Measurements from ENCODE around the gene DNM2. TPM values are rescaled to one million over a fixed set of nuclear protein-coding genes. Genes with fewer than 3 reads are reported as not detected.

Gene DNM2
- total RNA-seq, 1 experiment from 2014 or later: 188 TPM

- no peaks in the 10 kb centered on the region for H3K4me1 ChIP-seq (replicated peaks; ENCODE audit: insufficient read depth)
- no peak for DNase-seq
- intact Hi-C loops (cut with micrococcal nuclease; ENCODE audit: unreplicated experiment): no loop called here
- no peak overlapping the region for H2AFZ ChIP-seq
- no peak for TF ChIP-seq EZH2 (IDR thresholded peaks at IDR 0.05; ENCODE audit: low read depth)
- TF ChIP-seq, protein P1, sequence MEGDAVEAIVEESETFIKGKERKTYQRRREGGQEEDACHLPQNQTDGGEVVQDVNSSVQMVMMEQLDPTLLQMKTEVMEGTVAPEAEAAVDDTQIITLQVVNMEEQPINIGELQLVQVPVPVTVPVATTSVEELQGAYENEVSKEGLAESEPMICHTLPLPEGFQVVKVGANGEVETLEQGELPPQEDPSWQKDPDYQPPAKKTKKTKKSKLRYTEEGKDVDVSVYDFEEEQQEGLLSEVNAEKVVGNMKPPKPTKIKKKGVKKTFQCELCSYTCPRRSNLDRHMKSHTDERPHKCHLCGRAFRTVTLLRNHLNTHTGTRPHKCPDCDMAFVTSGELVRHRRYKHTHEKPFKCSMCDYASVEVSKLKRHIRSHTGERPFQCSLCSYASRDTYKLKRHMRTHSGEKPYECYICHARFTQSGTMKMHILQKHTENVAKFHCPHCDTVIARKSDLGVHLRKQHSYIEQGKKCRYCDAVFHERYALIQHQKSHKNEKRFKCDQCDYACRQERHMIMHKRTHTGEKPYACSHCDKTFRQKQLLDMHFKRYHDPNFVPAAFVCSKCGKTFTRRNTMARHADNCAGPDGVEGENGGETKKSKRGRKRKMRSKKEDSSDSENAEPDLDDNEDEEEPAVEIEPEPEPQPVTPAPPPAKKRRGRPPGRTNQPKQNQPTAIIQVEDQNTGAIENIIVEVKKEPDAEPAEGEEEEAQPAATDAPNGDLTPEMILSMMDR (conservative IDR thresholded peaks at IDR 0.05): no peak
- peaks cover 90% of the 10 kb centered on the region for H4K20me1 ChIP-seq (ENCODE audit: insufficient read depth)
- peaks cover 58% of the 10 kb centered on the region for H3F3A ChIP-seq (ENCODE audit: insufficient read depth, low read depth)
- no peaks in the 10 kb centered on the region for H3K9me3 ChIP-seq (ENCODE audit: insufficient read depth, low read depth)
- H3K36me3 ChIP-seq (ENCODE audit: low read depth): peaks cover 79% of the 10 kb centered on the region
- ChIA-PET CTCF (no interaction called here), POLR2A (ENCODE audit: unreplicated experiment) (interaction anchor here (0.6 kb wide), 1 partner anchor 22 kb away, joined by 3 read pairs; no protein-coding TSS in a partner anchor)
- H3K79me2 ChIP-seq (ENCODE audit: low read depth): peaks cover 44% of the 10 kb centered on the region
- no peak overlapping the region for H3K4me2 ChIP-seq
- H3K27ac ChIP-seq: no peak overlapping the region
- H3K9me2 ChIP-seq (ENCODE audit: insufficient read depth): no peaks in the 10 kb centered on the region
- BruUV-seq (replicated peaks): no TSS peak
- H3K4me3 ChIP-seq: no peak overlapping the region
- no peaks in the 10 kb centered on the region for H3K27me3 ChIP-seq (ENCODE audit: insufficient read depth, low read depth)
Measured at GRCh38 chr19:10681658-10682057, 36.2 kb upstream of the DNM2 start.

GRCh38 chr19:10682397-10683063, 35.3 kb upstream of the DNM2 start:
- Histone ChIP-seq H4K20me1 (ENCODE audit: insufficient read depth) (peaks cover 84% of the 10 kb centered on the region), H2AFZ (no peak overlapping the region), H3K9me2 (ENCODE audit: insufficient read depth) (no peaks in the 10 kb centered on the region), H3K36me3 (ENCODE audit: low read depth) (peaks cover 70% of the 10 kb centered on the region), H3K4me3 (no peak overlapping the region), H3K79me2 (ENCODE audit: low read depth) (peaks cover 35% of the 10 kb centered on the region), H3K27me3 (ENCODE audit: insufficient read depth, low read depth) (no peaks in the 10 kb centered on the region), H3K4me1 (replicated peaks; ENCODE audit: insufficient read depth) (no peaks in the 10 kb centered on the region), H3F3A (ENCODE audit: insufficient read depth, low read depth) (peaks cover 56% of the 10 kb centered on the region), H3K4me2 (no peak overlapping the region), H3K9me3 (ENCODE audit: insufficient read depth, low read depth) (no peaks in the 10 kb centered on the region), H3K27ac (no peak overlapping the region)
- ChIA-PET POLR2A (ENCODE audit: unreplicated experiment) (no interaction called here), CTCF (no interaction called here)
- intact Hi-C loops (cut with micrococcal nuclease; ENCODE audit: unreplicated experiment): no loop called here
- no peak for DNase-seq
- no TSS peak for BruUV-seq (replicated peaks)
- TF ChIP-seq, protein P1 (conservative IDR thresholded peaks at IDR 0.05): no peak
- no peak for TF ChIP-seq EZH2 (IDR thresholded peaks at IDR 0.05; ENCODE audit: low read depth)

DNA sequence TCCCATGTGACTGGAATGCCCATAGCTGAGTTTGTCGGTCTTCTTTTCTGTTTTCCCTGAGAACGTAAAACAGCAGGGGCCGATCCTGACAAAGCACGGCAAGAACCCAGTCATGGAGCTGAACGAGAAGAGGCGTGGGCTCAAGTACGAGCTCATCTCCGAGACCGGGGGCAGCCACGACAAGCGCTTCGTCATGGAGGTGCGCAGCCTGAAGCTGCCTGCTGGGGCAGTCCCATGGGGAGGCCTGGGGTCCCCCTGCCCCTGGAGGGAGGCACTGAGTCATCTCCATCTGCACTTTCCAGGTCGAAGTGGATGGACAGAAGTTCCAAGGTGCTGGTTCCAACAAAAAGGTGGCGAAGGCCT, 34.8 kb upstream of the DNM2 start:
- ChIA-PET CTCF (no interaction called here), POLR2A (ENCODE audit: unreplicated experiment) (no interaction called here)
- no peak for TF ChIP-seq EZH2 (IDR thresholded peaks at IDR 0.05; ENCODE audit: low read depth)
- TF ChIP-seq, protein P1 (conservative IDR thresholded peaks at IDR 0.05): no peak
- no peak overlapping the region for H3K4me3 ChIP-seq
- H3K79me2 ChIP-seq (ENCODE audit: low read depth): peaks cover 30% of the 10 kb centered on the region
- H3K27ac ChIP-seq: no peak overlapping the region
- no peak overlapping the region for H2AFZ ChIP-seq
- no peaks in the 10 kb centered on the region for H3K9me2 ChIP-seq (ENCODE audit: insufficient read depth)
- H3F3A ChIP-seq (ENCODE audit: insufficient read depth, low read depth): peaks cover 52% of the 10 kb centered on the region
- H3K36me3 ChIP-seq (ENCODE audit: low read depth): peaks cover 65% of the 10 kb centered on the region
- no peaks in the 10 kb centered on the region for H3K27me3 ChIP-seq (ENCODE audit: insufficient read depth, low read depth)
- H3K9me3 ChIP-seq (ENCODE audit: insufficient read depth, low read depth): no peaks in the 10 kb centered on the region
- no peak overlapping the region for H3K4me2 ChIP-seq
- no peaks in the 10 kb centered on the region for H3K4me1 ChIP-seq (replicated peaks; ENCODE audit: insufficient read depth)
- BruUV-seq (replicated peaks): no TSS peak
- peaks cover 84% of the 10 kb centered on the region for H4K20me1 ChIP-seq (ENCODE audit: insufficient read depth)
- intact Hi-C loops (cut with micrococcal nuclease; ENCODE audit: unreplicated experiment): no loop called here
- DNase-seq: no peak

All from PC-9 (cell line).